Activated CD8-positive, alpha-beta memory T cell treated with anti-CD3 and anti-CD28 coated beads for 1 hour (primary cell): ENCODE measurements around the gene LENEP.

ENCODE experiments used
- DNase-seq, 2 donors: peaks; one replicate each; pipeline ENCODE4 v3.0.0-alpha.2; 2020; ENCODE audit warnings: low read depth in 1 of 2; ENCODE audit errors: extremely low read depth in 1 of 2

Gene LENEP

GRCh38 chr1:155009742-155010141, 16.4 kb downstream of the LENEP start:
- DNase-seq = no peak

DNA sequence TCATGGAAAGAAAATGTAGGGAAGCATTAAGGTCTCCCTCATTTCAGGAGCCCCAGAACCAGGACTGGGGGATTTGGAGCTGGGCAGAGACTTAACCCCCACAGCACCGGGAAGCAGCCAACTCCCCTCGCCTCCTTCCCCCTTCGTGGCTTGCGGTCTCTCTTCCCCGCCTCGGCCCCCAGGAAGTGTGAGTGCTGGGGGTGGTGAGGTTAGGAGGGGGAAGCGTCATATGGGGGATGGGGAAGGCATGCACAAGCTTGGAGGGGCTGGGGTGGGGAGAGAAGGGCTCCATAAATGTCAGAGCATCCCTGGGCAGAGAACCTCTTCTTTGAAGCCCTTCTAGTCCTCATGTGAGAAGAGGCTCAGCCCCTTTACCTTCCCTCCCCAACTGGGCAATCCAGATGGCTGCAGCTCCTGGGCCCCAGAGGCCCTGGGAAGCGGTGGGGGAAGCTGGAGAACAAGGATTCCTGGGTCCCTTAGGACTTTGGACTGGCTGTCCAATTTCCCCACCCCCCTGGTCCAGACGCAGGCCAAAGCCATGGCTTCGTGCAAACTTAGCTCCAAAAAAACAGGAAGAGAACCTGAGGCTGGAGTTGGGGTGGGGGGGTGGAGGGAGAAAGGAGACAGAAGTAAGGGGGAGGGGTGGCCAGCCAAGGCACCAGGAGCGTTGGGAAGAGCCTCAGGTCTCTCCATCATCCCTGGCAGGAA, 17.0 kb downstream of the LENEP start:
- DNase-seq = no peak

DNA sequence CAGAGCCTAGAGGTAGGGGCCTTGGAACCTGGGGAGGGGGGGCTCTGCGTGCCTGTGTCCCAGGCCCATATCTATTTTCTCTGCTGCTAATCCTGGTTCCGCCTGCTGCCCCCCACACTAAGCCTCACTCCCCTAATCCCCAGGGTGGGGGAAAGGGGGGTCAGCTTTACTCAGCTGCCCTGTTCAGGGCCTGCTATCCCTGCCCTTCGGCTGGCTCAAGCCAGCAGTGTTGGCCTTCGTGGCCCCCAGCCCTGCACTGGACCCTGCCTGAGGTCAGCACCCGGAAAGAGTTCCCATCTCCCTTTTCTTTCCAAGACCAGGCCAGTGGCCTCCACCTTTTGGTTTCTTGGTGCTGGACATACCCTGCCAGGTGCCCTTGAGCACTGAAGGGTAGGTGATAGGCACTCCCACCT, 17.6 kb downstream of the LENEP start:
- no peak for DNase-seq

DNA sequence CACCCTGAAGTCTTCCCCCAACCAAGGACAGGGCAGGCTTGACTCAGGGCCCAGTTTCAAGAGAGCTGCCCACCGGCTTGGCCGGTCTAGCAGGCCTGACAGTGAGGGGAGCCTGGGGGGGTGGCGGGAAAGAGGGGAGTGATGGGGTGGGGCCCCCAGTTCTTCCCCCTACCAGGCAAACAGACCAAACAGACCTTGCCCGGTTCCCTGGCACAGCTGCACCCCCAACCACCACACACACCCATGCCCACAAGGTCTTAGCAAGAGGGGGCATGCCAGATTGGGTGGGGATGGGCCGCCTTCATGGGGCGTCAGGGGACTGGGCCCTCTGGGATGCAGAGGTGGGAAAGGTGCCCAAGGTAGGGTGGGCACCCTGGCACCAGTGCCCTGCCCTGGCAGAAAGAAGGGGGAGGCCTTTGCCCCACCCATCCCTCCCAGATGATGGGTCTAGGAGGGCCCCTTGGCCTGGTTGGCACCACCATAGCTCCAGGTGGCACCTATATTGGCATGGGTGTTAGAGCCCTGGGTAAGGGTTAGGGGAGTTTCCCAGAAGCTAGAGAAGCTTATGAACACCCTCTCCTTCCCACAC, 18.1 kb downstream of the LENEP start:
- DNase-seq = no peak

GRCh38 chr1:155012026-155012546, 18.7 kb downstream of the LENEP start:
- DNase-seq = no peak

- DNase-seq = no peak
Measured at GRCh38 chr1:155012776-155013602, 19.6 kb downstream of the LENEP start.

- DNase-seq = no peak
Measured at GRCh38 chr1:155013632-155014031, 20.2 kb downstream of the LENEP start.

DNA sequence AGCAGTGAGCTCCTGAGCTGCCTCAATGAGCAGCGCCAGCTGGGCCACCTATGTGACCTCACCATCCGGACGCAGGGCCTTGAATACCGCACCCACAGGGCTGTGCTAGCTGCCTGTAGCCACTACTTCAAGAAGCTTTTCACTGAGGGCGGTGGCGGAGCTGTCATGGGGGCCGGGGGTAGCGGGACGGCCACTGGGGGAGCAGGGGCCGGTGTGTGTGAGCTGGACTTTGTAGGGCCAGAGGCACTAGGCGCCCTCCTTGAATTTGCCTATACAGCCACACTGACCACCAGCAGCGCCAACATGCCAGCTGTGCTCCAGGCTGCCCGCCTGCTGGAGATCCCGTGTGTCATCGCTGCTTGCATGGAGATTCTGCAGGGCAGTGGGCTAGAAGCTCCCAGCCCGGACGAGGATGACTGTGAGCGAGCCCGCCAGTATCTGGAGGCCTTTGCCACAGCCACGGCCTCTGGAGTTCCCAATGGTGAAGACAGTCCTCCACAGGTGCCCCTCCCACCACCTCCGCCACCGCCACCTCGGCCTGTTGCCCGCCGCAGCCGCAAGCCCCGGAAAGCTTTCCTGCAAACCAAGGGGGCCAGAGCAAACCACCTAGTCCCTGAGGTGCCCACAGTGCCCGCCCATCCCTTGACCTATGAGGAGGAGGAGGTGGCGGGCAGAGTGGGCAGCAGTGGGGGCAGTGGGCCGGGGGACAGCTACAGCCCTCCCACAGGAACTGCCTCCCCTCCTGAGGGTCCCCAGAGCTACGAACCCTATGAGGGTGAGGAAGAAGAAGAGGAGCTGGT, 21.5 kb downstream of the LENEP start:
- no peak for DNase-seq

DNA sequence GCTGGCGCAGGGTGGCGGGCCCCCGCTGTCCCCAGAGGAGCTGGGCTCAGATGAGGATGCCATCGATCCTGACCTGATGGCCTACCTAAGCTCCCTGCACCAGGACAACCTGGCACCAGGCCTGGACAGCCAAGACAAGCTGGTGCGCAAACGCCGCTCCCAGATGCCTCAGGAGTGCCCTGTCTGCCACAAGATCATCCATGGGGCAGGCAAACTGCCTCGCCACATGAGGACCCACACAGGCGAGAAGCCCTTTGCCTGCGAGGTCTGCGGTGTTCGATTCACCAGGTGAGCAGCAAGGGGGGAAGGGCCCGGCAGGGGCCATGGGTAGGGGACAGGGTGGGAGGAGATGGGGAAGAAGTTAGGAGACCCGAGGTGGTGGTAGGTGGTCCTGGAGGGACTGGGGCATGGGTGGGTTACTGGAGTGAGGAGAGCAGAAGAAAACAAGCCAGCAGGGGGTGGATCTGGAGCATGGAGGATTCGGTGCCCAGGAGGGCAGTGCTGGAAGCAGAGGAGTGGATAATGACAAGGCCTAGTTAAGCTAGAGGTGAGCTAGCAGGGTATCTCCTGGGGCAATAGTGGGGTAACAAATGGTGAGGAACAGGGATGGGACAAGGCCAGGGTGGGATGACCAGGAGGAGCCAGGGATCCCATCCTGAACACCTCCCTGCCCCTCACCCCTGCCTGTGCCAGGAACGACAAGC, 22.3 kb downstream of the LENEP start:
- DNase-seq = no peak

DNA sequence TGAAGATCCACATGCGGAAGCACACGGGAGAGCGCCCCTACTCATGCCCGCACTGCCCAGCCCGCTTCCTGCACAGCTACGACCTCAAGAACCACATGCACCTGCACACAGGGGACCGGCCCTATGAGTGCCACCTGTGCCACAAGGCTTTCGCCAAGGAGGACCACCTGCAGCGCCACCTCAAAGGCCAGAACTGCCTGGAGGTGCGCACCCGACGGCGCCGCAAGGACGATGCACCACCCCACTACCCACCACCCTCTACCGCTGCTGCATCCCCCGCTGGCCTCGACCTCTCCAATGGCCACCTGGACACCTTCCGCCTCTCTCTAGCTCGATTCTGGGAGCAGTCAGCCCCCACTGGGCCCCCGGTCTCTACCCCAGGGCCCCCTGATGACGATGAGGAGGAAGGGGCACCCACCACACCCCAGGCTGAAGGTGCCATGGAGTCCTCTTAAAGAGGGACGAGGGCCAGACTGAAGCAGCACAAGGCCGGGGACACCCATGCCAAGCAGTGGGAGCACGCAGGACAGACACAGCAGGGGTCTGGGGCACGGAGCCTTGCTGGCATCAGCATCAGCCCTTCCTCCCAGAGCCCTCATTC, 22.9 kb downstream of the LENEP start:
- DNase-seq = no peak

DNA sequence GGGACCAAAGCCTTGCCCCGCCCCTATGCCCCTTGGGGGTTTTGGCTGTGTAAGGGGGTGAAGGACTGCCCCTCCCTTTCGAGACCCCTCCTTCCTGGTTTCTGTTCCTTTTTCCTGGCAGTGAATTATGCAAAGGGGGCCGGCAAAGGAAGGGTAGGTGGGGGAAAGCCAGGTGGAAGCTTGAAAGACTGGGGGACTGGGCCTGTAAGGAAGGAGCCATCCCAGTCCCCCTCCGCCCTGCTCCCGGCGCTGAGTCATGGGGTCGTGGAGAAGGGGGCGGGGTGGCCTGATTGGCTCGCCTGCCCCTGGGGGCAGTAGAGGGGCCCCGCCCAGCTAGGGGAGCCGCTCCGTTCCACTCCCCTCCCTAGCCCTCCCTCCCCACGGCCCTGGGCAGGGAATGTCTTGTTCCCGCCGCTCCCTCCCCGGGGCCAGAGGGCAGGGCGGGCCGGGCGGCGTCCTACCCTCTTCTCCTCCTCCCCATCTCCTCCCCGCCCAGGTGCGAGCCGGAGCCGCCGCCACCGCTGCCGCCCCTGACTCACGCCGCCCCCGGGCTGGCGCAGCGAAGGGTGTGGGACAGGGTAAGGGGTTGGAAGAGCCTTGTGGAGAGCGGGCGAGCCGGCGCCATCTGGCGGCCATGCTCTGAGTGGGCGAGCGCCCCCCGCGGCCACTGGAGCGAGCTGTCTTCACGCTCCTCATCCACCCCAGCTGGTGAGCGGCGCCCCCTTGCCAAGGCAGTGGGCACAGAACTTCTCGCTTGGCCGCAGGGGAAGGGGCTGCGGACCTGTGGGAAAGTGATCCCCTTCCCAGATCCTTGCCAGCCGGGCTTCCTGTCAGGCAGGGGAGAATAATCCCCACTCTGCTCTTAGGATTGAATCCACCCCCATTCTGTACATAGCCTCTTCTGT, 23.9 kb downstream of the LENEP start:
- peak; percentile 65 to 81 for DNase-seq

- no peak for DNase-seq
Measured at GRCh38 chr1:155017946-155018316, 24.5 kb downstream of the LENEP start.

DNA sequence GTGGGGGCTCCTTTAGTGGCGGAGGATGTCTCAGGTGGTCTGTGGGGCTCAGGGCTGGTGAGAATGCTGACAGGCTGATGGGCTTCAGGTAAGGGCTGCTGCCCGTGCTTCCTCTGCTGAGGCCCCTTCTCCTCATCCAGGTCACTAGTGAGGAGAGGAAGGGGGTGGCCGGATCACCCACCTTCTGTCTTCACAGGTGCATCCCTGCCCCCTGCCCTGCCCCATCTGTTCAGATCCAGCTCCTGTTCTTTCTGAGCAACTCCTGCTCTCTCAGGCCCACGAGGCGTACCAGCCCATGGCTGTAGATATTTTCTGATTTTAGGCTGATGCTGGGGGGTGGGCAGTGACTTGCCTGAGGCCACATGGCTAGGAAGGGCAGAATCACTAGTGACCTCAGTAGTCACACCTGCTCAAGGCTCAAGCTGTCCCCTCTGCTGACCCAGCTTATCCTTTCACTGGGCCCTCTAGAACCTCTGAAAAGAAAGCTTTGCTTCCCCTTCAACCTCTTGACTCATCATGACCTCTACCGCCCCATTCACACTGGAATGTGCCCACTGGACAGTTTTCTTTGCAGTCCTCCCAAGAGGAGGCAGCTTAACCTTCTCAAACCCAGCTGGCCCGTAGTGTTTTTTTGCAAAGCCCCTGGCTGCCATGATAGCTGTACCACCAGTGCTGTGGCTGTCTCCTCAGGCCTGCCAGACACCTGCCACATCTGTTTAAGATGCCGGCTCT, 25.4 kb downstream of the LENEP start:
- DNase-seq = no peak

- no peak for DNase-seq
Measured at GRCh38 chr1:155019377-155020245, 26.2 kb downstream of the LENEP start.

GRCh38 chr1:155022136-155022926, 28.9 kb downstream of the LENEP start:
- DNase-seq = no peak

DNA sequence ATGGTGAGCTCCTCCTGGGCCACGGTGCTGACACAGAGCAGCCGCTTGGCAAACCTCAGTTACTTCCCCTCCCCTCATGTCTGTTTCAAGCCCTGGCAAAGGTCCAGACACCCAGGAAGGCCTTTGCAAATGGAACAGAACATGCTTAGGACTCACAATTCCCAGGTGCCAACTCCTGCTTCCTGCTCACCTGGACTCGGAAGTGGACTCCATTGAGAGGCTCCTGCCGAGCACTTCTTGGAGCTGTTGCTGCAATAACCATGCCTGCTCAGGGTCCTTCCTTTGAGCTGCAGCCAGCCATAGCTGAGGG, 29.5 kb downstream of the LENEP start:
- no peak for DNase-seq

- DNase-seq = no peak
Measured at GRCh38 chr1:155023627-155024026, 30.2 kb downstream of the LENEP start.
